Right kidney (tissue), 1 donor: ENCODE measurements around the gene PIGK.

ENCODE experiments used
- DNase-seq: peaks from one replicate; pipeline ENCODE4 v3.0.0-alpha.2; 2016

PIGK gene

DNA sequence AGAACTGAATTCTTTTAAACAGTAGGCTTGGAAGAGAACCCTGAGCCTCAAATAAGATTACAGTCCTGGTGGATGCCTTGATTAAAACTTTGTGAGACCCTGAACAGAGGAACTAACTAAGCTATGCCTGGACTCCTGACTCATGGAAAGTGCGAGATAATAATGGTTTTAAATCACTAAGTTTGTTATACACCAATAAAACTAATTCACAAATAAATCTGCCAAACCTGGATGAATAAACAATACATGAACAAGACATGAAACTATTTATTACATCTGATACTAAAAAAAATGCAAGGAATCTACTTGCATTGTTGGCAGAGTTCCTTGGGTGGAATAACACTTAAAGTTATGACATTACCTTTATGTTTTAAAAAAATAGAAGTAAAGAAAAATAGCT lies 118.4 kb downstream of the PIGK start:
- DNase-seq, result no peak

DNA sequence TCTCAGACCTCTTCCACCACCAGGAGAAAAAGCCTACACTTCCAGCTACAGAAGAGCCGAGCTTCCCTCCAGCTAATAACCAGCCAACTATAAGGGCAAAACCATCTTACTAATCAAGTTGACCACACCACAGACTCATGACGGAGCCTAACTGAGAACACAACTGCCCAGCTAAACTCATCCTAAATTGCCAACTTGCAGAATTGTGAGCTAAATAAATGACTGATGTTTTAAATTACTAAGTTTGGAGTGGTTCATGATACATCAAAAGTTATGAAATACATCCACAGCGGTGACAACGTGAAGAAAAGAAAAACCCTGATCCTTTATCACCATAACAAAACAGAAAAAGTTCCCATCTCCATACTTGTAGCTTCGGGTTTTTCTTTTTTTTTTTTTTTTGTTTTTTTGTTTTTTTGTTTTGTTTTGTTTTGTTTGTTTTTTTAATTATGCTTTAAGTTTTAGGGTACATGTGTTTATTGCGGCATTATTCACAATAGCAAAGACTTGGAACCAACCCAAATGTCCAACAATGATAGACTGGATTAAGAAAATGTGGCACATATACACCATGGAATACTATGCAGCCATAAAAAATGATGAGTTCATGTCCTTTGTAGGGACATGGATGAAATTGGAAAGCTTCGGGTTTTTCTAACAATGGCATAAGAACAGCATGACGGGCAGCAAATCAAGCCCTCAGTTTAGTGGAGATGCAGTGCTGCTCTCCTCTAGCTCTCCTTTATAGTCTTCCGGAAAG lies 122.6 kb downstream of the PIGK start:
- no peak for DNase-seq

DNA sequence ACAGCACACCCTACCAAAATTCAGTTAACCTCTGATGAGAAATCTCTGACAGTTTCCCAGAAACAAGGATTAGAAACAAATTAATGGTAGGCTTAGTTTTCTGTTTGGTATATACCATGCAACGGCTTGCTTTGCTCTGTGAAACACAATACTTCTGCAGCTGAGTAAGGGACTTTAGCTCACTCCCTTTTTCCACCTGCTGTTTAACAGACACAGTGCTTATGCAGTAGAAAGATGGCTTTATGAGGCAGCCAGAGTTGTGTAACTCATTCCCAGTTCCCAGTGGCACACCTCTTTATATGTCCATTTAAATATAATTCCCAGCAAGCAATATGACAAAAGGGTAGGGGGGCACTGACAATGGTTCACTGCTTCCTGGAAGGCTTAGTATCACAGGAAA lies 124.0 kb downstream of the PIGK start:
- DNase-seq, result no peak

DNA sequence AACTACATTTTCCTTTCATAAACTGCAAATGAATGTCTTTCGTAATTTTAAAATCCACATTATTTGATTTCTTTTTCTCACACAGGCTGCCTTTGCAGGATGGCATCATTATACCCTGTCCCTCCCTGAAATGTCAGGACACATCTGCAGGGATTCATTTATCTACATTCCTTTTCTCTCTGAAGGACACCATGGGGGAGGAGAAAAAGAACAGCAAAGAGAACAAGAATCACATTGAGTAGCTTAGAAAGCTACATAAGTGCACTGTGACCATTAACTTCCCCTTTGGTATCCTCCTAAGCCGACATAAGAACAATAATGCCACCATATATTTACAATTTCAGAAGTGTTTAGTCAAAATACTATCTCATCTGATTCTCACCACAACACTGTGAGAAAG lies 129.5 kb downstream of the PIGK start:
- no peak for DNase-seq

DNA sequence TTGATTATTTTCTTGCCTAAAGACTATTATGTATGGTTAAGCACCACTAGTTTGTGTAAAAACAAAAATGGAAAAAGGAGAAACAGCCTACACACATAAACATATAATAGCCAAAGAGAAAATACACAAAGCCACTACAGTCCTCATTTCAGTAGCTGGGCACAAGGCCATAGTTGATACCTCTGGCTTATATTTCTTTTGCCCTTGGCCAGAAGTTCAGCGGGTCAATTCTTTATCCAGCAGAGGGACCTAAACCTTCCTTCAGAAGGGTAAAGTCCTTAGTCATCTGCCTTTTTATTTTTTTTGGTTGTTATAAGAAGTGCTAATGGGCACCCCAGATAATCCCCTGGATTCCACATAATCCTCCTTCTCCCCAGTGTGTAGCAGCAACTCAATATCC lies 134.1 kb downstream of the PIGK start:
- DNase-seq, result no peak

DNA sequence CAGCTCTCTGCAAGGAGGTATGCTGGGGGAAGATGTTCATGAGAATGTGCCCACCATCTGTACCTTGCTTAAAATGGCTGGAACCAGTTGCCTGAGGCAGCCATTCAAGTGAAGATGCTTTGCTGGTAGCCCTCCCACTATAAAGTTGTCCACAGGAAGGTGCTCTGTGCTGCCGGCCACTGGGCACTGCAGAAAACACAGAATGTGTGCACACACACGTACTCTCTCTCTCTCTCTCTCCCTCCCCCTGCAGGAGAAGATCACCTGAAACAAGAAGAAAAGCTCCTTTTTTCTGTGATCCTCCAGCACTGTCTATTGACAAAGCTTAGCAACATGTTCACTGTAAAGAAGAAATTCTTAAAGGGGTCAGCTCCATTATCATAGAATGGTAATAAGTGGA lies 134.8 kb downstream of the PIGK start:
- no peak for DNase-seq

DNA sequence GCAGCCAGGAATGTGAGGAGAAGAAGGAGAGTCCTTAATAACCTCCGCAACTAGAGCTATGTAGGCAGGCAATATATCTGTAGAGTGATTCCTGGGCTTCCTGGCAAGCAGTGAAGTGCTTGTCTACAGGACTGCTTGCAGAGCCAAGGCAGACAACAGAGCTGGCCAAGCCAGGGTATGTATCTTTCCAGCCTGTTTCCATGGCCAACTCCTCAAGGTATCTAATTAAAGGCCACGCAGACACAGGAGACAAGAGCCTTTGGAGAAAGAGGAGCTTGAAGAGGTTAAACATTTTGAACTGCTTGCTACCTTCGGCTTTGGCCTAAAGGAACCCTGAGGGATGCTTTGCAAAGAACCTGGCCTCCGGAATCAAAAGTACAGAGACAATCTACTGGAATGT lies 137.4 kb downstream of the PIGK start:
- no peak for DNase-seq

DNA sequence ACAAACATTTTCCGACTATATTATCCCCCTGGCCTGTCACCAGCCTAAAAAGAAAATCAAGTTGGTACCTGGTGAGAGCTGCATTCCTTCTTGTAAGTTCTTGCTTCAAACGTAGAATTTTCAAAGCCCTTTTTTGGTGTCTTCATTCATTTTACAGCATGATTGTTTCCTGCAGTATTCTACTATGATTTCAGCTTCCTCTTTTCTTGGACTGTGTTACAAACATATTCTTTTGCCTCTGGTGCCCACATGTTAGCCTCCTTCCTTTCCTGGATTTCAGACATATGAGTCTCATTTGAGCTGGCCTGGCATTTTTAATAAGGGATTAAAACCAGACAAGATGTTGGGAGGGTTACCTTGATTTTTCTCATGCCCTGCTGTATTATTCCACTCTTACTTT lies 142.5 kb downstream of the PIGK start:
- no peak for DNase-seq

DNA sequence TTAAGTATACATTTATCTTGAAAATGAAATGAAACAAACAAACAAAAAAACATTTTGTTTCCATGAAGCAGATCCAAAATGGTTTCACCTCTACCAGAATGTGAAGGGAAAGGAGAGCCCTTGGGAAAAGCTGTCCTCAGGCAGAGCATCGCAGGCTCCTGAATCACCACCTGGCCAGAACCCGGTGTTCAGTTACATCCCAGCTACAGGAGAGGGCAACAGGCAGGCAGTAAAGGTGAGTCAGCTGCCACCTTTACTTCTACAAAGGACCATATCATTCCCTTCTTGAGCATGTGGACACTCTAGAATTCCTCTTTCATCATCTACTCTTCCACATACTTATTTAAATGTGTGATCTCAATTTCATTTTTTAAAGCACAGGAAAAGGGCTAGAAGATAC lies 151.2 kb downstream of the PIGK start:
- DNase-seq, result no peak

DNA sequence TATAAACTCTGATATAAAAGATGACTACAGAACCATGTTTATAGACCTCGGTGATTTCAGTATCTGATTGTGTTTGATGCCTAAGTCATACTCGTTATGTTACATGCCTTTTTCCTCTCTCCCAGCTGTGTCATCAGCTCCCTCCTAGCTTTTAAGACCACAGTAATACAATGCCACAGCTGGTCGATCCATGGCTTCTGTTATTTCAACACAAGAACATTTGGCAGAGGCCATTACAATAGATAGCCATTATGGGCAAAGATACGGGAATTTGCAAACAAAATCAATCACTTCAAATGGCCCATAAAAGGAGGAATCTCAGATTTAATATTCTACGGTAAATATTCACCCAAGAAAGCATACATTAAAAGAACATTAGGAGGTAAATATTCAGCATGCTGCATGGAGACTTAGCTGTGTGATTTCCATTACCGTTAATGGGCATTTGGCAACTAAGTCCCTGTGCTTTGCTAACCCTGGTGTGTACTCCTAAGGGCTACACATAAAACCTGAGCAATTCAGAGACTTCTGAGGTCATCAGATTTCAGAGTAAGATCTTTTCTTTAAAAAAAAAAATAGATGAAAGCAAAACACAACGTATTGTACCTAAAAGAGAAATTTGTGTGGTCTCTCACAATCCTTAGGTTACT lies 153.4 kb downstream of the PIGK start:
- no peak for DNase-seq

DNA sequence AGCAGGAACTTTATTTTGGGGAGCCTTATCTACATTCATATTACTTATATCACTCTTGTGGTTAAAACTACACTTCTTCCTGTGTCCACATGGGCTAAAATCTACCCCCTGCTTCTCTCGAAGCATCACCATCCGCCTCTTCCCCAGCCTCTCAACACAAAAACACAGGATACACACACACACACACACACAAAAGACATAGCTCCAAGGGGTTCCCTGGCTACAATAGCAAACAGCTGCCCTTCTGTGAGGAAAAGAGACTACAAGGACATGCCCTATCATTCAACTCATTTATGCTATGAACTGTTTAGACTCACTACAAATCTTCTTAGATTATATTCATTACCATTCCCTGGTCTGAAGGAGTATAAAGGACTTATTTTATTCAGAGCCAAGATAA lies 155.0 kb downstream of the PIGK start:
- no peak for DNase-seq

DNA sequence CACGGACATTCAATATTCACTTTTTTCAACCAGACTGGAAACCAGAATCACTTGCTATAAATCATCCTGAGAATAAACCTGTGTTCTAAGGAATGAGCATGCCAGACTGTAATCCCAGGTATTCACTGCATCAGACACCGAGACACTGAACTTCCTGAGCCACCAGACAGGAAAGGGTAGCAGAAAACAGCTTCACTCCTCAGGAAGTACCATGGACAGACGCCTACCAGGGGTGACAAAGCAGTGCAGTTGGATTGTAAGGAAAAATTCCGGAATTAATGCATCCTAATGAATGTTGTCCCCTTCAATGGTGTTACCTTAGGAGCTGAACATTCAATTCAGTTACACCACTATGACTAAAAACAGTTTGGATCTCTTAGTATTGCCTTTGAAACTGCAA lies 156.1 kb downstream of the PIGK start:
- no peak for DNase-seq

DNA sequence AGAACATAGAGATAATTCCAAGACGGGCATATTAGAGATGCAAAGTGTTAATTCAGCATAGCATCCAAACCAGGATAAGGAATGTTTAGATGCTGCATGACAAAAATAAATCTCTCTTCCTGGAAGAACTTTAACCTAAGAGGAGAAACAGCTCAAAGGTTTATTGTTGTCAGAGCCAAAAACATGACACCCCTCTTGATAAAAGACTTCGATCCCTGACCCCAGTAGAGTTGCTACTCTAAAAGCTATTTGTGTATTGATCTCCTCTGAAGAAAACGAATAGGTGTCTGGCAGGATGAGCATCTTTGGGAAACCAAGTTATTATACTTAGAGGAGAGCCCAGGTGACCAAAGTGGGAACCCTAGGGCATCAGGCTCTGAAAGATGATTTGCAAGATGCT lies 158.1 kb downstream of the PIGK start:
- no peak for DNase-seq

DNA sequence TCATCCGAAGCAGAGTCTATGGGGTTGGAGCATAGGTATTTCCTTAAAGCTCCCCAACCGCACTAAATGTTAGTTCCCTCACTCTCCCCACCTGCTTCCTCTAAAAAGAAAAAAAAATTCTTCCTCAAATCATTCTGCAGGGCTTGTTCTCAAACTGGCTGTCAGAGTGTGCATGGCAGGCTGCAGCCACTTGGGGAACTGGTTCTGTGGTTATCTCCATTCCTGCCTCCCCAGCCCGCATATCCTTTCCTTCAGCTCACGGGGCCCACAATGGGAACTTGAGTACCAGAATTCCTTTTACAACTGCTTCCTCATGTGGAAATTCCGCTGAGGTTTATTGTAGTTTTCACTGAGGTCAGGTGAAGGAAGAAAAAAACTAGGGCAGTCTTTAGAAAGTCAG lies 159.2 kb downstream of the PIGK start:
- DNase-seq, result no peak

DNA sequence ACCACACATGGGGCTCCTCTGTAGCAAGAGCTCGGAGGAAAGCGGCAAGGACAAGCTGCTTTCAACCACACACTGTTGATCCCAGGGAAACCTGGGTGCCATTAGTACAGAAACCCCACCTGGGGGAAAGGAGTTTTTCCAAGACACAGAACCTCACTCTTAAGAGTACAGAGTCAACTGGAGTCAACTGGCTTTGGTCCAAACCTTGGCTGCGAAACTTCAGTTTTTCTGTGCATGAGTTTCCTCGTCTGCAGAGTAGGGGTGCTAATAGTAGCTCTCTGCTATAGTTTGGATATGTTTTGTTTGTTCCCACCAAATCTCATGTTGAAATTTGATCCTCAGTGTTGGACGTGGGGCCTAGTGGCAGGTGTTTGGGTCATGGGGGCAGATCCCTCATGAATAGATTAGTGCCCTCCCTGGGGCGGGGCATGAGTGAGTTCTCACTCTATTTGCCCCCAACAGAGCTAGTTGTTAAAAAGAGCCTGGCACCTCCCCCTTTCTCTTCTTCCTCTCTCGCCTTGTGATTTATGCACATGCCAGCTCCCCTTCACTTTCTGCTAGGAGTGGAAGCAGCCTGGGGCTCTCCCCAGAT lies 161.1 kb downstream of the PIGK start:
- no peak for DNase-seq

DNA sequence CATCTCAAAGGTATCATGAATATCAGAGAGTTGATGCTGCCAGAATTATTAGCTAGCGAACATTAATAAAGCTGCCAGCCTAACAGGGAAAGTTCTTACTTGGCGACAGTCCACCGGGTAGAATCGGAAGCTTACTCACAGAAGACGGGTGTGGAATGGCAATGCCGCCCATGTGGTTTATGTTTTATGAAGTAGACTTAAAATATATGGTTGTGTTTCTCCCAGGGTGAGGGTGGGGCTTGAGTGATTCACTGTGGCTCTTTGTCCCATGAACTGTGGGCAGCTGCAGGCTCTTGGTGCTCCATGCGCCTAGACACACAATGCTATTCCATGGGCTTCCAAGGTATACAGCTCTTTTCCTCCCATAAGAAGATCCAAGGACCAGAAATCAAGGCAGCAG lies 162.7 kb downstream of the PIGK start:
- no peak for DNase-seq

DNA sequence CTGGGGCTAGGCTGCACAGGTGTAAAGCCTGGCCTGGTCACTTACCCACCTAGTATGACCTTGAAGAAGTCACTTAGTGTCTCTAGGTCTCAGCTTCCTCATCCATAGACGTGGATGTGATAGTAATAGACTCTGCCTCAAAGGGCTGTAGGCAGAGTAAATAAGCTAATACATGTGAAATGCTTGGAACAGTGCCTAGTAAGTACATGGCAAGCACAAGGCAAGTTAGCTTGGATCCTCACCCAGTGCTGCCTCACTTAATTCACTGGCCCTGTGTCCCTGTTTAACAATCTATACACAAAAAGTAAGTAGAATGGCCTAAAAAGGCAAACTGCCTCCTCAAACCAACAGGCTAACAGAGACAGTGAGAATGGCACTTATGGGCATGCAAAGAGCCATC lies 167.8 kb downstream of the PIGK start:
- no peak for DNase-seq

DNA sequence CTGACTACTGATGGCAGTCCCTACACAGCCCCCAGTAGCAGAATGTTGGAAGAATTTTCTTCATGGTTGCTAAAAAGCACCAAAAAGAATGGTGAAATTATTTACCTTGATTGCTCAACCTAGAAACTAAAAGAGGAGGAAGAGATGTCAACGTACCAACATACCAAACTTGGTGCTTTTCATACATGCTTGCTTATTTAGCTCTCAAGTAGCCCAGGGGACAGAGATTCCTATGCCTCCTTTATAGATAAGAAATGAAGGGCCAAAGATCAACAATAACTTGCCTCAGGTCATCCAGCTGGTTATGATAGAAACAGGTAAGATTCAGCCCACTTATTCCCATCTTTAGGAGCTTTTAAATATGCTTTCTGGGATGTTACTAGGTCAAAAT lies 170.6 kb downstream of the PIGK start:
- no peak for DNase-seq

DNA sequence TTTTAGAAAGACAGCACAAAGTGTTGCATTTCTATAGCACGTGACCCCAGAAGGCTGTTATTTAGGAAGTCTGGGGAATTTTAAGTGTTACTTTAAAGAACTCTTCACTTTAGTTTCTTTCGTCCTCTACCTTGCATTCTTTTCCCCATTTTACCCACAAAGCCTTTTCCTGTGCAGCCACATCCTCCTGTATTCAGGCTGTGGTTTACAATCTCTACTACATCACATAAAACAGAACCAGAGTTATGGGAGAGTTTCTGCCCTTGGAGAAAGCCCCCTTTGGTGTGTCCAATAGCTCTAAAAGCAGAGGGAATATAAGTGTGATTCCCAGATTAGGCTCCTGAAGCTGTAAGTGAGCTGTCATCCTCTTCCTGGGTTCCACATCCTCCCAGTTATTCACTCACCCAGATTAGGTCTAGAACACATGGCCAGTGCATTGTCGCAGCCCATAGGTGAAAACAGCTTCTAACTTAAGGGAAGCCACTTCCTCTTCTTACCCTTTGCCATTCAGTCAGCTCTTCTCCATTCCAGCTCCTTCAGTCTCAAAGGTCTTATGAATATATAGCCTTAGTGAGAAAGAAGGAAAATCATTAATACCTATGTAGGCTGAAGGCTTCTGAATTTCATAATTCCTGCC lies 171.1 kb downstream of the PIGK start:
- no peak for DNase-seq

DNA sequence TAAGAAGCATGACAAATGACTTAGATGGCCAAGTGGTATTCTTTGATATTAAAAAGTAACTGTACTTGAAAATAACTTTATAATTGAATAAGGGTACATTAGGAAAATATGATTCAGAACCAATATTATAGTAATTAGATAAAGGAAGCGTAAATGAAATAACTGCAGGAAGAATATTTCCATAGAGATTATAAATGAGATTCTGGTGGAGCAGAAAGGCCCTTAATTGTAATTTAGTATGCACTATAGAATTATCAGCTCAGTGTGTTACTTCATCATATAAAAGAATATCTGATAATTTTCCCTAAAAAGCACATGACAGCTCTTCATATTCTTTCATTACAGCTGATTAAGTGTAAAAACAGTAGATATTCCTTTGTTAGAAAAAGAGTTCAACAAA lies 171.7 kb downstream of the PIGK start:
- DNase-seq, result no peak

DNA sequence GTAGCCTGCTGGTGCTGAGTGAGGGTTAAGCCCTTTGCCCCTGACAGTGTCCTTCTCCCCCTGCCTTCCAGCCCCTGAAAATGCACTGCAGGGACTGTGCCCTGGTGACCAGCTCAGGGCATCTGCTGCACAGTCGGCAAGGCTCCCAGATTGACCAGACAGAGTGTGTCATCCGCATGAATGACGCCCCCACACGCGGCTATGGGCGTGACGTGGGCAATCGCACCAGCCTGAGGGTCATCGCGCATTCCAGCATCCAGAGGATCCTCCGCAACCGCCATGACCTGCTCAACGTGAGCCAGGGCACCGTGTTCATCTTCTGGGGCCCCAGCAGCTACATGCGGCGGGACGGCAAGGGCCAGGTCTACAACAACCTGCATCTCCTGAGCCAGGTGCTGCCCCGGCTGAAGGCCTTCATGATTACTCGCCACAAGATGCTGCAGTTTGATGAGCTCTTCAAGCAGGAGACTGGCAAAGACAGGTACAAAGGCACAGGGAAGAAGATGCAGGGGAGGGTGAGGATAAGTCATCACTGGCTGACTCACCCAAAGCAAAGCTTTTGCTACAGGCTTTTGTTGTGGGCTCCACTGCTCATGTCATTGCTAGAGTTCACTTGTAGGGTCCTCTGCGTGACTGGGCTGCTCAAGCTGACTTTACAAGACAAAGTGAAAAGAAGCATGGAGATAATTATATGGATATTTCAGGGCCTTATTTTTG lies 174.9 kb downstream of the PIGK start:
- no peak for DNase-seq

DNA sequence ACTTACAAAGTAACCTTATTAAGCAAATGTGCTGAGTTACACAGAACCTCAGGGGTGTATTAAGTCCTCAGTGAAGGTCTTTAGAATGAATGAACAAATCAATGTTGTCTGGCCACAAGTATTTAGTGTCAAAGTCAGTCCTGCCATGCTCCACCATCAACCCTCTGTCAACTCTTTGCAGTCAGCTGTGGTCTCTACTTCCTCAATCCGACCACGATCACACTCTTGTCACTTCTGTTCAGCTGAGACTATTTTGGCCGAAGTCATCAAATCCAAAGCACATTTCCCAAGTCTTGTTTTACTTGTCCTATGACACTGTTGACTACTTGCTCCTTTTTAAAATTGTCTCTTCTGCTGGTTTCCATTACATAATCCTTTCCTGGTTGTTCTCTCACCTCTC lies 178.4 kb downstream of the PIGK start:
- no peak for DNase-seq

DNA sequence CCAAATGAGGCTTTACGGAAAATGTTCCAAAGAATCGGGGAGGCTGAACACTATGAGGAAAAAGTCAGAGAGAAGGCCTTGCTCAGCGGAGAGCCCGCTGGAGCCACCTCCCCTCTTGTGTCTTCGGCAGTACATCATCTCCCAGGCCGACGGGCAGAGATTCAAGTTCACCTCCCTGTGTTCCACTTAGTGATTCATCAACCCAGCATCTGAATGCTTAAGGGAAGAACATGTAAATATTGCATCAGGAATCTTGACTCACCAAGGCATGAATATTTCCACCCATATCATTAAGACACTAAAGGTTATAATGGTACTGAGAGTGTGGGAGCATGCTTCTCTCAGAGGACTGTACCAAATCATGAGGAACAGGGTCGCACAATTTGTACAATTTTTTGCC lies 179.5 kb downstream of the PIGK start:
- DNase-seq, result no peak
